Keratinocyte (primary cell): Measurements from ENCODE around the gene SNTG2. TPM values are rescaled to one million over a fixed set of nuclear protein-coding genes. Genes with fewer than 3 reads are reported as not detected.

Source experiments
- DNase-seq: peaks from one replicate; pipeline ENCODE4 v3.0.0-alpha.2; 2011; ENCODE audit warnings: low read depth, missing footprints, low spot score
- FAIRE-seq: peaks from 2 replicates; lab custom pipeline; 2011; peaks lifted over from hg19 to GRCh38; lab: Jason Lieb, UNC
- H2AFZ ChIP-seq: 2 replicates; pipeline ENCODE4 v1.6.0; 2012; ENCODE audit warnings: low read length, control low read depth, inconsistent platforms; ENCODE audit not compliant: control insufficient read depth
- H3K27ac ChIP-seq: 2 replicates; pipeline ENCODE4 v1.5.1; 2011; ENCODE audit warnings: low read length; ENCODE audit not compliant: control insufficient read depth, insufficient read depth
- H3K27me3 ChIP-seq: 3 replicates; pipeline ENCODE4 v1.6.0; 2011; ENCODE audit warnings: low read length; ENCODE audit not compliant: control insufficient read depth, insufficient read depth; ENCODE audit errors: extremely low read depth
- H3K36me3 ChIP-seq, 2 experiments: 2 replicates in 1 of 2; 3 replicates in 1 of 2; pipeline ENCODE4 v1.5.1; 2011; ENCODE audit warnings: low read length in 2 of 2, mild to moderate bottlenecking in 1 of 2; ENCODE audit not compliant: control insufficient read depth in 2 of 2, insufficient read depth in 2 of 2; ENCODE audit errors: extremely low read depth in 1 of 2
- H3K4me1 ChIP-seq: 3 replicates; pipeline ENCODE4 v1.5.1; 2011; ENCODE audit warnings: low read length; ENCODE audit not compliant: control insufficient read depth, insufficient read depth; ENCODE audit errors: extremely low read depth
- H3K4me2 ChIP-seq: 3 replicates; pipeline ENCODE4 v1.6.0; 2011; ENCODE audit warnings: low read depth, low read length; ENCODE audit not compliant: control insufficient read depth, insufficient read depth; ENCODE audit errors: extremely low read depth
- H3K4me3 ChIP-seq, 3 experiments: fragments of 200-600 bp in 1 of 3; sonication (generic) in 1 of 3; 2 replicates in 2 of 3; 3 replicates in 1 of 3; pipeline ENCODE4 v1.5.1; 2011 to 2016; ENCODE audit warnings: low read length in 3 of 3, mild to moderate bottlenecking in 3 of 3, control low read depth in 2 of 3, inconsistent platforms in 1 of 3, low read depth in 1 of 3, mixed read lengths in 1 of 3, mixed run types in 1 of 3, moderate library complexity in 1 of 3; ENCODE audit not compliant: control insufficient read depth in 2 of 3, insufficient read depth in 2 of 3; ENCODE audit errors: extremely low read depth in 1 of 3
- H3K79me2 ChIP-seq: 2 replicates; pipeline ENCODE4 v1.6.0; 2012; ENCODE audit warnings: low read length; ENCODE audit not compliant: control insufficient read depth, insufficient read depth
- H3K9ac ChIP-seq: 3 replicates; pipeline ENCODE4 v1.6.0; 2011; ENCODE audit warnings: low read length; ENCODE audit not compliant: control insufficient read depth, insufficient read depth; ENCODE audit errors: extremely low read depth
- H3K9me1 ChIP-seq: 3 replicates; pipeline ENCODE4 v1.6.0; 2011; ENCODE audit warnings: low read length; ENCODE audit not compliant: control insufficient read depth, insufficient read depth; ENCODE audit errors: extremely low read depth
- H3K9me3 ChIP-seq: 2 replicates; pipeline ENCODE4 v1.5.1; 2012; ENCODE audit warnings: low read depth, low read length; ENCODE audit not compliant: control insufficient read depth
- H4K20me1 ChIP-seq: 3 replicates; pipeline ENCODE4 v1.6.0; 2011; ENCODE audit warnings: low read length; ENCODE audit not compliant: control insufficient read depth, insufficient read depth; ENCODE audit errors: extremely low read depth
- CTCF ChIP-seq, 3 experiments: IDR thresholded peaks in 1 of 3; conservative IDR thresholded peaks in 1 of 3; optimal IDR thresholded peaks in 1 of 3; 2 replicates in 2 of 3; 3 replicates in 1 of 3; pipeline versions ENCODE3 to v1.5.1; 2011; ENCODE audit warnings: low read length in 3 of 3, mild to moderate bottlenecking in 3 of 3, moderate library complexity in 2 of 3, control low read depth in 1 of 3, inconsistent platforms in 1 of 3; ENCODE audit not compliant: insufficient read depth in 2 of 3; ENCODE audit errors: extremely low read depth in 1 of 3
- EZH2 ChIP-seq: IDR thresholded peaks from one replicate; pipeline ENCODE4 v1.6.1; 2012; ENCODE audit warnings: inconsistent platforms, mild to moderate bottlenecking, low read length, moderate library complexity
- dilution Hi-C: fragments of 300-500 bp; cut with MboI; formaldehyde crosslinking; loops from one replicate; pipeline ENCODE4 v1.7.0; 2020; ENCODE audit warnings: low sequenced_read_pairs; ENCODE audit not compliant: extremely low pct_ligation_motif_present
- polyA plus RNA-seq, 5 experiments: library from polyadenylated mRNA; depleted of rRNA in 3 of 5; stranded (reverse) in 3 of 5; stranded (forward) in 1 of 5; unstranded in 1 of 5; fragments of >200 nt; gene quantifications; 1 replicate in 1 of 5; 2 replicates in 3 of 5; 3 replicates in 1 of 5; pipeline versions ENCODE4 v1.2.1 to v1.2.3, GENCODE V29; 2011 to 2012; ENCODE audit warnings: missing spikeins in 2 of 5, low read depth in 1 of 5, low replicate concordance in 1 of 5

SNTG2 gene
- polyA plus RNA-seq, 1 donor (not counting 4 experiments of a cell fraction or from before 2014, with no cell fraction given): not detected

GRCh38 chr2:1393321-1393720 is 442.7 kb downstream of the SNTG2 start:
- dilution Hi-C loops: no loop called here
- H3K9me1 ChIP-seq: no peaks in the 10 kb centered on the region
- H3K27ac ChIP-seq: no peak overlapping the region
- DNase-seq (no peak), FAIRE-seq (no peak)
- no peaks in the 10 kb centered on the region for H3K79me2 ChIP-seq
- TF ChIP-seq EZH2 (no peak), CTCF (optimal IDR thresholded peaks at IDR 0.05 in 1 of 3, IDR thresholded peaks at IDR 0.05 in 1 of 3, conservative IDR thresholded peaks at IDR 0.05 in 1 of 3; ENCODE audit: extremely low read depth in 1 of 3, insufficient read depth in 2 of 3, low read length in 3 of 3) (no peak)
- H3K9me3 ChIP-seq: no peaks in the 10 kb centered on the region
- no peak overlapping the region for H3K9ac ChIP-seq
- no peaks in the 10 kb centered on the region for H3K4me1 ChIP-seq
- H3K4me3 ChIP-seq: no peak overlapping the region
- no peaks in the 10 kb centered on the region for H4K20me1 ChIP-seq
- H3K4me2 ChIP-seq: no peak overlapping the region
- H2AFZ ChIP-seq: no peak overlapping the region
- no peaks in the 10 kb centered on the region for H3K36me3 ChIP-seq
- no peaks in the 10 kb centered on the region for H3K27me3 ChIP-seq

- H3K9me1 ChIP-seq: no peaks in the 10 kb centered on the region
- H3K4me3 ChIP-seq: no peak overlapping the region
- H2AFZ ChIP-seq: no peak overlapping the region
- no peaks in the 10 kb centered on the region for H3K79me2 ChIP-seq
- dilution Hi-C loops: no loop called here
- H3K9me3 ChIP-seq: no peaks in the 10 kb centered on the region
- no peak overlapping the region for H3K9ac ChIP-seq
- H4K20me1 ChIP-seq: no peaks in the 10 kb centered on the region
- DNase-seq (no peak), FAIRE-seq (no peak)
- TF ChIP-seq EZH2 (no peak), CTCF (optimal IDR thresholded peaks at IDR 0.05 in 1 of 3, IDR thresholded peaks at IDR 0.05 in 1 of 3, conservative IDR thresholded peaks at IDR 0.05 in 1 of 3; ENCODE audit: extremely low read depth in 1 of 3, insufficient read depth in 2 of 3, low read length in 3 of 3) (no peak)
- H3K36me3 ChIP-seq: no peaks in the 10 kb centered on the region
- H3K27me3 ChIP-seq: no peaks in the 10 kb centered on the region
- H3K27ac ChIP-seq: no peak overlapping the region
- H3K4me2 ChIP-seq: no peak overlapping the region
- H3K4me1 ChIP-seq: no peaks in the 10 kb centered on the region
Observed at GRCh38 chr2:1394709-1395408, 444.2 kb downstream of the SNTG2 start.
